Left lung (tissue), 10 donors: Measurements from ENCODE around the gene PNPO. TPM values are rescaled to one million over a fixed set of nuclear protein-coding genes. Genes with fewer than 3 reads are reported as not detected.
A peak's percentile ranks its signal among the peaks of the same experiment; 100 is the strongest.

Experiments used
- ATAC-seq: fragments of 200-7000 bp; cut with Tn5 transposase; one replicate; pipeline ENCODE4 v1.9.1; 2020; ENCODE audit warnings: moderate library complexity
- DNase-seq, 4 donors: peaks; one replicate each; pipeline ENCODE4 v3.0.0-alpha.2; 2013 to 2020
- H3K27ac ChIP-seq, 2 donors: fragments of 200-600 bp; sonication (generic) in 1 of 2; one replicate each; pipeline versions ENCODE4 v1.5.0 to v1.8.0; 2020 to 2021
- H3K27me3 ChIP-seq, 2 donors: fragments of 200-600 bp; sonication (generic) in 1 of 2; one replicate each; pipeline versions ENCODE4 v1.5.0 to v1.8.0; 2020 to 2021
- H3K36me3 ChIP-seq, 2 donors: fragments of 200-600 bp; sonication (generic) in 1 of 2; one replicate each; pipeline versions ENCODE4 v1.5.0 to v1.8.0; 2020 to 2021
- H3K4me1 ChIP-seq, 2 donors: fragments of 200-600 bp; one replicate each; pipeline ENCODE4 v1.8.0; 2021
- H3K4me3 ChIP-seq, 2 donors: fragments of 200-600 bp; sonication (generic) in 1 of 2; one replicate each; pipeline versions ENCODE4 v1.5.0 to v1.8.0; 2020 to 2021; ENCODE audit warnings: mild to moderate bottlenecking in 1 of 2
- H3K9me3 ChIP-seq, 2 donors: fragments of 200-600 bp; sonication (generic) in 1 of 2; one replicate each; pipeline versions ENCODE4 v1.5.0 to v1.8.0; 2020 to 2021
- intact Hi-C, 2 donors: fragments of 100-400 bp; cut with DNase I; formaldehyde crosslinking; loops; one replicate each; pipeline versions ENCODE4 v1.11.2 to v1.14.2; 2022
- polyA plus RNA-seq, 6 donors: library from polyadenylated mRNA; unstranded; fragments of 120-200 nt; gene quantifications; one replicate each; pipeline ENCODE4 v1.2.1, GENCODE V29; 2013; ENCODE audit not compliant: insufficient read length in 6 of 6
- total RNA-seq, 2 donors: library from RNA; stranded (reverse); fragmentation: NEBNext Ultra II Directional; extraction: Animal tissue kit (Norgen Biotek cat#: 25700); gene quantifications; one replicate each; pipeline ENCODE4 v1.2.1, GENCODE V29; 2021
- TF ChIP-seq, protein P1 (sequence below), 2 donors: fragments of 200-600 bp; sonication (generic) in 1 of 2; IDR thresholded peaks; one replicate each; pipeline versions ENCODE4 v1.5.0 to v1.8.0; 2021; ENCODE audit warnings: antibody characterized with exemption in 2 of 2
- donor health status: DM: no; HTN: yes; CAD: no.
- donor health status: DM: no; HTN: no; CAD: no.

The PNPO gene
- total and polyA plus RNA-seq, 8 donors = 10.7 to 40.0 (median 13.0) TPM

DNA sequence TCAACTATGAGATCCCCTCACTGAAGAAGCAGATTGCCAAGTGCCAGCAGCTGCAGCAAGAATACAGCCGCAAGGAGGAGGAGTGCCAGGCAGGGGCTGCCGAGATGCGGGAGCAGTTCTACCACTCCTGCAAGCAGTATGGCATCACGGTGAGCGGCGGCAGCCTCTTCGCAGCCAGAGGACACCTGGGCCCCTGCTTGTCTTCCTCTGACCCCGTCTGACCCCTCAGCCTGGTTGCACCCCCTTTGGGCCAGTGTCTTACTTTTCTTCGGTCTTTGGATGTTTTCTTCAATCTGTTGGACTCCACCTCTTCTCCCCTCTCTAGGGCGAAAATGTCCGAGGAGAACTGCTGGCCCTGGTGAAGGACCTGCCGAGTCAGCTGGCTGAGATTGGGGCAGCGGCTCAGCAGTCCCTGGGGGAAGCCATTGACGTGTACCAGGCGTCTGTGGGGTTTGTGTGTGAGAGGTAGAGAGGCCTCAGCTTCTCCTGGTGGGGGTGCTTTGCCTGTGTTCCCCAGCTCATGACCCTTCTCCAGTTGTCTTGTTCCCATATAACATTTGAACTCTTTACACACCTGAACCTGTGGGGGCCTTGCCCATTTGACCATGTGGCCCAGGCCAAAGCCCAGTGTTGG lies 33.9 kb downstream of the PNPO start:
- TF ChIP-seq, protein P1, sequence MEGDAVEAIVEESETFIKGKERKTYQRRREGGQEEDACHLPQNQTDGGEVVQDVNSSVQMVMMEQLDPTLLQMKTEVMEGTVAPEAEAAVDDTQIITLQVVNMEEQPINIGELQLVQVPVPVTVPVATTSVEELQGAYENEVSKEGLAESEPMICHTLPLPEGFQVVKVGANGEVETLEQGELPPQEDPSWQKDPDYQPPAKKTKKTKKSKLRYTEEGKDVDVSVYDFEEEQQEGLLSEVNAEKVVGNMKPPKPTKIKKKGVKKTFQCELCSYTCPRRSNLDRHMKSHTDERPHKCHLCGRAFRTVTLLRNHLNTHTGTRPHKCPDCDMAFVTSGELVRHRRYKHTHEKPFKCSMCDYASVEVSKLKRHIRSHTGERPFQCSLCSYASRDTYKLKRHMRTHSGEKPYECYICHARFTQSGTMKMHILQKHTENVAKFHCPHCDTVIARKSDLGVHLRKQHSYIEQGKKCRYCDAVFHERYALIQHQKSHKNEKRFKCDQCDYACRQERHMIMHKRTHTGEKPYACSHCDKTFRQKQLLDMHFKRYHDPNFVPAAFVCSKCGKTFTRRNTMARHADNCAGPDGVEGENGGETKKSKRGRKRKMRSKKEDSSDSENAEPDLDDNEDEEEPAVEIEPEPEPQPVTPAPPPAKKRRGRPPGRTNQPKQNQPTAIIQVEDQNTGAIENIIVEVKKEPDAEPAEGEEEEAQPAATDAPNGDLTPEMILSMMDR (IDR thresholded peaks at IDR 0.05) = no peak
- DNase-seq (no peak), ATAC-seq (no peak)
- Histone ChIP-seq H3K27me3 (no peaks in the 10 kb centered on the region), H3K9me3 (no peaks in the 10 kb centered on the region), H3K36me3 (peaks cover 0 to 71% of the 10 kb centered on the region in 2 donors), H3K4me3 (no peak overlapping the region), H3K4me1 (peaks cover 9 to 20% of the 10 kb centered on the region in 2 donors), H3K27ac (no peak overlapping the region)
- intact Hi-C loops = no loop called here

DNA sequence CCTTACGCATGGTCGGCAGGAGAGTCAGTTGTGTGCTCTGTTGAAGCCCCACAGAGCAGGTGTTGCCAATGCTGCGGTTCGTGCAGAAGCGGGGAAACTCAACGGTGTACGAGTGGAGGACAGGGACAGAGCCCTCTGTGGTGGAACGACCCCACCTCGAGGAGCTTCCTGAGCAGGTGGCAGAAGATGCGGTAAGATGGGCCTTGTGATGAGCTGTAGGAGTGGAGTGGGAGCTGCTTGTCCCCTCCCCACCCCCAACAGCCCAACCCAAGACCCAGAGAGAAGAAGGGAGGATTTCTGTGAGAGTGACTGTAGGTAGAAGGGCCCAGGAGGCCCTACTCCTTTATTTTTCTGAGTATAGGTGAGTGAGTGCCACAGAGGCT lies 34.4 kb downstream of the PNPO start:
- Histone ChIP-seq H3K27me3 (no peaks in the 10 kb centered on the region), H3K36me3 (peaks cover 0 to 76% of the 10 kb centered on the region in 2 donors), H3K4me1 (peaks cover 9 to 19% of the 10 kb centered on the region in 2 donors), H3K4me3 (no peak overlapping the region), H3K9me3 (no peaks in the 10 kb centered on the region), H3K27ac (no peak overlapping the region)
- TF ChIP-seq, protein P1 (IDR thresholded peaks at IDR 0.05) = no peak
- no peak for ATAC-seq
- no peak for DNase-seq
- intact Hi-C loops = no loop called here

GRCh38 chr17:47978324-47978723 lies 37.0 kb downstream of the PNPO start:
- ATAC-seq (peak; percentile 79), DNase-seq (peak in 1 of 4 donors; percentile 65)
- Histone ChIP-seq H3K36me3 (peaks cover 0 to 100% of the 10 kb centered on the region in 2 donors), H3K27me3 (no peaks in the 10 kb centered on the region), H3K27ac (no peak overlapping the region), H3K4me3 (no peak overlapping the region), H3K4me1 (peaks cover 0 to 21% of the 10 kb centered on the region in 2 donors), H3K9me3 (no peaks in the 10 kb centered on the region)
- TF ChIP-seq, protein P1 (IDR thresholded peaks at IDR 0.05) = peak; percentile 48 to 75
- intact Hi-C loops = no loop called here

- intact Hi-C loops = no loop called here
- Histone ChIP-seq H3K27ac (no peak overlapping the region), H3K27me3 (no peaks in the 10 kb centered on the region), H3K9me3 (no peaks in the 10 kb centered on the region), H3K36me3 (peaks cover 0 to 100% of the 10 kb centered on the region in 2 donors), H3K4me1 (peaks cover 0 to 21% of the 10 kb centered on the region in 2 donors), H3K4me3 (no peak overlapping the region)
- TF ChIP-seq, protein P1 (IDR thresholded peaks at IDR 0.05) = no peak
- no peak for DNase-seq
- ATAC-seq = no peak
Observed at GRCh38 chr17:47980541-47980940, 39.2 kb downstream of the PNPO start.

DNA sequence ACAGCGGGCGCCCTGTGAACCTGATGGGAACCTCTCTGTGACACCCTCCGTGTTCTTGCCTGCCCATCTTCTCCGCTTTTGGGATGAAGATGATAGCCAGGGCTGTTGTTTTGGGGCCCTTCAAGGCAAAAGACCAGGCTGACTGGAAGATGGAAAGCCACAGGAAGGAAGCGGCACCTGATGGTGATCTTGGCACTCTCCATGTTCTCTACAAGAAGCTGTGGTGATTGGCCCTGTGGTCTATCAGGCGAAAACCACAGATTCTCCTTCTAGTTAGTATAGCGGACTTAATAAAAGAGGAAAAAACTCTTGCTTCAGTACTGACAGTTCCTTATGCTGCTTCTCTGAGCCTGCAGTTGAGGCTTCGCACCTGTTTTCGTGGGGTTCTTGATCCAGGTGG lies 40.1 kb downstream of the PNPO start:
- Histone ChIP-seq H3K27me3 (no peaks in the 10 kb centered on the region), H3K27ac (no peak overlapping the region), H3K9me3 (no peaks in the 10 kb centered on the region), H3K4me3 (no peak overlapping the region), H3K36me3 (peaks cover 0 to 91% of the 10 kb centered on the region in 2 donors), H3K4me1 (peaks cover 0 to 21% of the 10 kb centered on the region in 2 donors)
- DNase-seq (no peak), ATAC-seq (no peak)
- TF ChIP-seq, protein P1 (IDR thresholded peaks at IDR 0.05) = no peak
- intact Hi-C loops = no loop called here
